ENCODE results near the gene ANKFN1. TPM values are rescaled to one million over a fixed set of nuclear protein-coding genes. Genes with fewer than 3 reads are reported as not detected.

ANKFN1 gene
- total RNA-seq, 1 experiment from 2014 or later, result not detected

DNA sequence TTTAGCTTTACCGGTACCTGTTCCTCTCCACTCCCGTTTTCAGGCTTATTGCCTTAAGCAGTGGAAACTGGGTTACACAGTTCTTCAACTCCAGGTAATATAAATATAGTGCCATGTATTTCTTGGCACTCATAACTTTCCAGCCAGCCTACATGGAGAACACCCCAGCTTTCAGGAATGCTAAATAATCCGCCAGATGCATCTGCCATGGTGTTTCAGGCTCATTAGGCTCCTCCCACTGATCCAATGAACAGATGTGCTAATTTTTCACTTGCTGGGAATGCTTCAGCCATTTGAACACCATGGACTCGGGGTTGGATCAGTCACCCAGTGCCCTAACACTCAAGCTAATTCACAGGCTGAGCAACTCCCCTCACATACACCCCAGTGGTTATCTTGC, 4.6 kb downstream of the ANKFN1 start:
- H2BK5ac ChIP-seq (ENCODE audit: insufficient read length, low read length), result no peak overlapping the region
- no peak overlapping the region for H2AFZ ChIP-seq (ENCODE audit: low read length)
- no peaks in the 10 kb centered on the region; the same call in none of the 2 replicates for H3K27me3 Mint-ChIP-seq (ENCODE audit: low read depth)
- no peaks in the 10 kb centered on the region for H3K79me1 ChIP-seq (ENCODE audit: insufficient read depth, low read depth, low read length, poor library complexity, severe bottlenecking)
- H3K56ac ChIP-seq (ENCODE audit: insufficient read length, low read depth, low read length), result no peak overlapping the region
- H3K79me2 ChIP-seq (ENCODE audit: insufficient read depth, low read length), result no peaks in the 10 kb centered on the region
- no peak overlapping the region for H4K8ac ChIP-seq (replicated peaks; ENCODE audit: insufficient read length, low read depth, low read length)
- no peaks in the 10 kb centered on the region for H3K27me3 ChIP-seq (ENCODE audit: insufficient read depth, low read length)
- H3T11ph ChIP-seq (ENCODE audit: low read length), result no peak overlapping the region
- no peak overlapping the region for H3K9ac ChIP-seq (ENCODE audit: extremely low read depth, insufficient read length, low read length)
- no peak overlapping the region for H3K14ac ChIP-seq (ENCODE audit: insufficient read depth, low read length)
- DNase-seq, result no peak
- no peak overlapping the region for H3K4me2 ChIP-seq (ENCODE audit: insufficient read depth, insufficient read length, low read length)
- no peaks in the 10 kb centered on the region for H3K9me3 ChIP-seq (ENCODE audit: control insufficient read depth, low read depth, low read length)
- H3K23ac ChIP-seq (ENCODE audit: insufficient read length, low read depth, low read length), result no peak overlapping the region
- peaks cover 17 to 35% of the 10 kb centered on the region in 2 experiments for H3K4me1 Mint-ChIP-seq
- H2BK20ac ChIP-seq (ENCODE audit: low read depth, low read length, poor library complexity, severe bottlenecking), result no peak overlapping the region
- H2AK5ac ChIP-seq (ENCODE audit: insufficient read length, low read length), result no peak overlapping the region
- TF ChIP-seq, protein P1, sequence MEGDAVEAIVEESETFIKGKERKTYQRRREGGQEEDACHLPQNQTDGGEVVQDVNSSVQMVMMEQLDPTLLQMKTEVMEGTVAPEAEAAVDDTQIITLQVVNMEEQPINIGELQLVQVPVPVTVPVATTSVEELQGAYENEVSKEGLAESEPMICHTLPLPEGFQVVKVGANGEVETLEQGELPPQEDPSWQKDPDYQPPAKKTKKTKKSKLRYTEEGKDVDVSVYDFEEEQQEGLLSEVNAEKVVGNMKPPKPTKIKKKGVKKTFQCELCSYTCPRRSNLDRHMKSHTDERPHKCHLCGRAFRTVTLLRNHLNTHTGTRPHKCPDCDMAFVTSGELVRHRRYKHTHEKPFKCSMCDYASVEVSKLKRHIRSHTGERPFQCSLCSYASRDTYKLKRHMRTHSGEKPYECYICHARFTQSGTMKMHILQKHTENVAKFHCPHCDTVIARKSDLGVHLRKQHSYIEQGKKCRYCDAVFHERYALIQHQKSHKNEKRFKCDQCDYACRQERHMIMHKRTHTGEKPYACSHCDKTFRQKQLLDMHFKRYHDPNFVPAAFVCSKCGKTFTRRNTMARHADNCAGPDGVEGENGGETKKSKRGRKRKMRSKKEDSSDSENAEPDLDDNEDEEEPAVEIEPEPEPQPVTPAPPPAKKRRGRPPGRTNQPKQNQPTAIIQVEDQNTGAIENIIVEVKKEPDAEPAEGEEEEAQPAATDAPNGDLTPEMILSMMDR (conservative IDR thresholded peaks at IDR 0.05), result no peak
- H3K23me2 ChIP-seq (ENCODE audit: insufficient read length, low read depth, low read length, poor library complexity, severe bottlenecking), result no peaks in the 10 kb centered on the region
- no peak overlapping the region for H4K5ac ChIP-seq (ENCODE audit: insufficient read length, low read depth, low read length)
- no peak overlapping the region for H2BK120ac ChIP-seq (ENCODE audit: low read depth, low read length, poor library complexity, severe bottlenecking)
- no peak overlapping the region for H4K91ac ChIP-seq (ENCODE audit: insufficient read length, low read depth, low read length)
- no peak overlapping the region for H3K4me3 Mint-ChIP-seq
- no peaks in the 10 kb centered on the region; a peak in 2 of 5 replicates for H3K9me3 Mint-ChIP-seq
- no CpG with 5 or more reads among the region's 4 CpGs for WGBS (ENCODE audit: extremely low coverage, insufficient read length, low lambda C conversion rate)
- no peak overlapping the region for H3K27ac ChIP-seq (ENCODE audit: insufficient read length, low read depth, low read length)
- H3K36me3 Mint-ChIP-seq (ENCODE audit: insufficient read depth in 1 of 3, low read depth in 3 of 3), result no peaks in the 10 kb centered on the region
- H3K27ac Mint-ChIP-seq, result no peak overlapping the region
- no peak overlapping the region for H3K4ac ChIP-seq (ENCODE audit: low read depth, low read length)
- H4K20me1 ChIP-seq (ENCODE audit: control insufficient read depth, insufficient read depth, insufficient read length), result no peaks in the 10 kb centered on the region
- no peak overlapping the region for H3K18ac ChIP-seq (ENCODE audit: insufficient read length, low read depth, low read length)
- no peak overlapping the region for H2BK15ac ChIP-seq (ENCODE audit: low read depth, low read length)
- peaks cover 8% of the 10 kb centered on the region; the same call in 1 of the 2 replicates for H3K4me1 ChIP-seq (ENCODE audit: insufficient read depth, low read length)
- no peak overlapping the region for H2BK12ac ChIP-seq (ENCODE audit: insufficient read length, low read depth, low read length)
